Astrocyte (in vitro differentiated cells and primary cell): Measurements from ENCODE around the gene GTF3A. TPM values are rescaled to one million over a fixed set of nuclear protein-coding genes. Genes with fewer than 3 reads are reported as not detected.

Experiments used
- DNase-seq: peaks from one replicate; pipeline ENCODE4 v3.0.0-alpha.2; 2010; ENCODE audit warnings: low read depth
- FAIRE-seq: peaks from 2 replicates; lab custom pipeline; 2011; peaks lifted over from hg19 to GRCh38; lab: Jason Lieb, UNC
- H2AFZ ChIP-seq: 2 replicates; pipeline ENCODE4 v1.6.0; 2012; ENCODE audit warnings: low read depth, low read length, inconsistent platforms
- H3K27ac ChIP-seq: 2 replicates; pipeline ENCODE4 v1.5.1; 2011; ENCODE audit warnings: low read depth, low read length, inconsistent platforms
- H3K27me3 ChIP-seq: 2 replicates; pipeline ENCODE4 v1.6.0; 2011; ENCODE audit warnings: low read length, inconsistent platforms; ENCODE audit not compliant: insufficient read depth
- H3K36me3 ChIP-seq: 2 replicates; pipeline ENCODE4 v1.5.1; 2011; ENCODE audit warnings: low read length, inconsistent platforms; ENCODE audit not compliant: insufficient read depth
- H3K4me1 ChIP-seq: 2 replicates; pipeline ENCODE4 v1.5.1; 2011; ENCODE audit warnings: low read length, inconsistent platforms; ENCODE audit not compliant: insufficient read depth
- H3K4me2 ChIP-seq: 2 replicates; pipeline ENCODE4 v1.6.0; 2012; ENCODE audit warnings: low read length, inconsistent platforms
- H3K4me3 ChIP-seq: 2 replicates; pipeline ENCODE4 v1.5.1; 2011; ENCODE audit warnings: low read depth, mild to moderate bottlenecking, low read length, inconsistent platforms; ENCODE audit not compliant: insufficient read depth
- H3K79me2 ChIP-seq: 2 replicates; pipeline ENCODE4 v1.6.0; 2012; ENCODE audit warnings: mild to moderate bottlenecking, low read length, inconsistent platforms; ENCODE audit not compliant: insufficient read depth
- H3K9ac ChIP-seq: 2 replicates; pipeline ENCODE4 v1.6.0; 2012; ENCODE audit warnings: mild to moderate bottlenecking, low read length, inconsistent platforms
- H3K9me3 ChIP-seq: 2 replicates; pipeline ENCODE4 v1.5.1; 2012; ENCODE audit warnings: low read depth, mild to moderate bottlenecking, low read length, inconsistent platforms; ENCODE audit not compliant: insufficient read depth
- H4K20me1 ChIP-seq: 2 replicates; pipeline ENCODE4 v1.6.0; 2012; ENCODE audit warnings: low read length, inconsistent platforms; ENCODE audit not compliant: insufficient read depth
- H3K27ac Mint-ChIP-seq: one replicate; pipeline ENCODE4 v1.8.0; 2021; ENCODE audit warnings: mild to moderate bottlenecking, mixed read lengths; ENCODE audit not compliant: unreplicated experiment
- H3K27me3 Mint-ChIP-seq: one replicate; pipeline ENCODE4 v1.8.0; 2021; ENCODE audit warnings: low read depth, mixed read lengths; ENCODE audit not compliant: unreplicated experiment
- H3K36me3 Mint-ChIP-seq: one replicate; pipeline ENCODE4 v1.8.0; 2021; ENCODE audit warnings: low read depth, mixed read lengths; ENCODE audit not compliant: unreplicated experiment
- H3K4me1 Mint-ChIP-seq: one replicate; pipeline ENCODE4 v1.8.0; 2021; ENCODE audit warnings: low read depth, mixed read lengths; ENCODE audit not compliant: unreplicated experiment
- H3K4me3 Mint-ChIP-seq: one replicate; pipeline ENCODE4 v1.8.0; 2021; ENCODE audit warnings: mild to moderate bottlenecking, moderate library complexity, mixed read lengths; ENCODE audit not compliant: unreplicated experiment
- H3K9me3 Mint-ChIP-seq: one replicate; pipeline ENCODE4 v1.8.0; 2021; ENCODE audit warnings: mild to moderate bottlenecking, mixed read lengths; ENCODE audit not compliant: unreplicated experiment
- CTCF ChIP-seq: IDR thresholded peaks from 2 replicates; pipeline ENCODE4 v1.5.1; 2011; ENCODE audit warnings: low read depth, mild to moderate bottlenecking, inconsistent platforms, low read length, moderate library complexity; ENCODE audit not compliant: insufficient read depth
- EZH2 ChIP-seq: IDR thresholded peaks from 2 replicates; pipeline ENCODE4 v1.6.1; 2012; ENCODE audit warnings: mild to moderate bottlenecking, low read length, inconsistent platforms; ENCODE audit not compliant: insufficient read depth
- total RNA-seq: library from RNA; stranded (reverse); gene quantifications from 2 replicates; pipeline ENCODE4 v1.2.1, GENCODE V29; 2021

Gene GTF3A
- total RNA-seq, 1 donor from 2014 or later: 83.6 TPM

- H3K27ac Mint-ChIP-seq: no peak overlapping the region
- no peak overlapping the region for H3K27ac ChIP-seq
- no peak for FAIRE-seq
Measured at GRCh38 chr13:27470075-27470820, 45.8 kb downstream of the GTF3A start.

GRCh38 chr13:27472441-27472840, 48.0 kb downstream of the GTF3A start:
- H3K27me3 Mint-ChIP-seq: peaks cover 4% of the 10 kb centered on the region
- TF ChIP-seq EZH2 (no peak), CTCF (no peak)
- Histone ChIP-seq H3K4me2 (no peak overlapping the region), H3K27me3 (no peaks in the 10 kb centered on the region), H3K9me3 (no peaks in the 10 kb centered on the region), H4K20me1 (no peaks in the 10 kb centered on the region), H3K27ac (no peak overlapping the region), H3K36me3 (no peaks in the 10 kb centered on the region), H3K79me2 (no peaks in the 10 kb centered on the region), H3K4me1 (no peaks in the 10 kb centered on the region), H3K9ac (no peak overlapping the region), H2AFZ (peak overlapping the region; percentile 26), H3K4me3 (no peak overlapping the region)
- H3K27ac Mint-ChIP-seq: no peak overlapping the region
- H3K4me3 Mint-ChIP-seq: no peak overlapping the region
- H3K4me1 Mint-ChIP-seq: peaks cover 7% of the 10 kb centered on the region
- no peaks in the 10 kb centered on the region for H3K9me3 Mint-ChIP-seq
- DNase-seq (no peak), FAIRE-seq (no peak)
- H3K36me3 Mint-ChIP-seq: no peaks in the 10 kb centered on the region

More at GRCh38 chr13:27470075-27470820, 45.8 kb downstream of the GTF3A start:
- Histone ChIP-seq H2AFZ (no peak overlapping the region), H3K4me2 (no peak overlapping the region), H3K79me2 (no peaks in the 10 kb centered on the region), H3K27me3 (peaks cover 2% of the 10 kb centered on the region), H3K4me3 (no peak overlapping the region), H3K9ac (no peak overlapping the region), H4K20me1 (no peaks in the 10 kb centered on the region), H3K9me3 (no peaks in the 10 kb centered on the region), H3K36me3 (no peaks in the 10 kb centered on the region), H3K4me1 (no peaks in the 10 kb centered on the region)
- TF ChIP-seq CTCF (no peak), EZH2 (no peak)
- H3K27me3 Mint-ChIP-seq: peaks cover 11% of the 10 kb centered on the region
- no peaks in the 10 kb centered on the region for H3K36me3 Mint-ChIP-seq
- no peak overlapping the region for H3K4me3 Mint-ChIP-seq
- no peaks in the 10 kb centered on the region for H3K9me3 Mint-ChIP-seq
- H3K4me1 Mint-ChIP-seq: no peaks in the 10 kb centered on the region
- no peak for DNase-seq

GRCh38 chr13:27472941-27473340, 48.5 kb downstream of the GTF3A start:
- H3K27ac Mint-ChIP-seq: no peak overlapping the region
- FAIRE-seq: no peak
- H3K9ac ChIP-seq: no peak overlapping the region
- no peaks in the 10 kb centered on the region for H4K20me1 ChIP-seq
- H3K4me1 ChIP-seq: no peaks in the 10 kb centered on the region
- H3K4me3 Mint-ChIP-seq: no peak overlapping the region
- no peak for TF ChIP-seq EZH2
- TF ChIP-seq CTCF: no peak
- H3K79me2 ChIP-seq: no peaks in the 10 kb centered on the region
- no peaks in the 10 kb centered on the region for H3K9me3 Mint-ChIP-seq
- H3K27me3 Mint-ChIP-seq: peaks cover 4% of the 10 kb centered on the region
- H3K4me2 ChIP-seq: no peak overlapping the region
- no peaks in the 10 kb centered on the region for H3K36me3 Mint-ChIP-seq
- no peaks in the 10 kb centered on the region for H3K27me3 ChIP-seq
- no peak for DNase-seq
- H3K27ac ChIP-seq: no peak overlapping the region
- no peak overlapping the region for H3K4me3 ChIP-seq
- H3K4me1 Mint-ChIP-seq: peaks cover 8% of the 10 kb centered on the region
- H3K36me3 ChIP-seq: no peaks in the 10 kb centered on the region
- no peaks in the 10 kb centered on the region for H3K9me3 ChIP-seq
- no peak overlapping the region for H2AFZ ChIP-seq
